Psoas muscle (tissue), 8 donors: ENCODE data around the gene SMYD3. TPM values are rescaled to one million over a fixed set of nuclear protein-coding genes. Genes with fewer than 3 reads are reported as not detected.

Experiments
- ATAC-seq, 4 donors: fragments of 200-7000 bp; cut with Tn5 transposase; one replicate each; pipeline ENCODE4 v1.9.1; 2020; ENCODE audit warnings: moderate library complexity in 3 of 4, mild to moderate bottlenecking in 2 of 4
- DNase-seq, 2 donors: peaks; one replicate each; pipeline ENCODE4 v3.0.0-alpha.2; 2020
- H3K27ac ChIP-seq: fragments of 200-600 bp; one replicate; pipeline ENCODE4 v1.8.0; 2022
- H3K27me3 ChIP-seq, 3 donors: fragments of 200-600 bp in 1 of 3; one replicate each; pipeline versions ENCODE4 v1.6.1 to v1.8.0; 2013 to 2022; ENCODE audit warnings: low read length in 2 of 3, mild to moderate bottlenecking in 2 of 3, moderate library complexity in 1 of 3; ENCODE audit not compliant: insufficient read depth in 3 of 3
- H3K36me3 ChIP-seq, 2 donors: fragments of 200-600 bp in 1 of 2; one replicate each; pipeline versions ENCODE4 v1.6.1 to v1.8.0; 2013 to 2022; ENCODE audit warnings: low read depth in 1 of 2, mild to moderate bottlenecking in 1 of 2, moderate library complexity in 1 of 2; ENCODE audit not compliant: insufficient read depth in 1 of 2
- H3K4me1 ChIP-seq: fragments of 200-600 bp; one replicate; pipeline ENCODE4 v1.8.0; 2022
- H3K4me3 ChIP-seq: fragments of 200-600 bp; one replicate; pipeline ENCODE4 v1.8.0; 2022; ENCODE audit warnings: mild to moderate bottlenecking
- H3K9me3 ChIP-seq: fragments of 200-600 bp; one replicate; pipeline ENCODE4 v1.8.0; 2022
- CTCF ChIP-seq: fragments of 200-600 bp; IDR thresholded peaks from one replicate; pipeline ENCODE4 v1.8.0; 2022; ENCODE audit warnings: antibody characterized with exemption
- WGBS, 3 donors: extraction: QIAGEN DNeasy Blood & Tissue Kit; methylation state at CpG; one replicate each; pipeline versions ENCODE4 v1.1.6 to v1.1.7; 2013; 5-methylcytosine and 5-hydroxymethylcytosine counted together
- intact Hi-C, 2 donors: fragments of 100-400 bp; cut with DNase I; formaldehyde crosslinking; loops; one replicate each; pipeline versions ENCODE4 v1.11.0 to v1.14.2; 2022
- polyA plus RNA-seq, 3 donors: library from polyadenylated mRNA; stranded (reverse); fragments of 200-250 nt; gene quantifications; one replicate each; pipeline ENCODE4 v1.2.3, GENCODE V29; 2013
- total RNA-seq, 4 donors: library from RNA; stranded (reverse); fragmentation: NEBNext Ultra II Directional in 2 of 4; extraction: Animal tissue kit (Norgen Biotek cat#: 25700) in 2 of 4; gene quantifications; one replicate each; pipeline versions ENCODE4 v1.2.1 to v1.2.4, GENCODE V29; 2021 to 2023
- donor health status: healthy with polysubstance abuse.
- donor health status: DM: no; HTN: no; CAD: no; lungs with moderate emphysema.
- donor health status: Bipolar disorder and iron deficiency.
- donor health status: healthy.
- donor health status: DM: yes; HTN: yes; CAD: no.
- donor health status: DM: no; HTN: no; CAD: no.
- donor health status: DM: no; HTN: no; CAD: no.
- donor health status: DM: yes; HTN: yes; CAD: no.

The SMYD3 gene
- total and polyA plus RNA-seq, 7 donors: 2.9 to 6.4 (median 4.9) TPM

DNA sequence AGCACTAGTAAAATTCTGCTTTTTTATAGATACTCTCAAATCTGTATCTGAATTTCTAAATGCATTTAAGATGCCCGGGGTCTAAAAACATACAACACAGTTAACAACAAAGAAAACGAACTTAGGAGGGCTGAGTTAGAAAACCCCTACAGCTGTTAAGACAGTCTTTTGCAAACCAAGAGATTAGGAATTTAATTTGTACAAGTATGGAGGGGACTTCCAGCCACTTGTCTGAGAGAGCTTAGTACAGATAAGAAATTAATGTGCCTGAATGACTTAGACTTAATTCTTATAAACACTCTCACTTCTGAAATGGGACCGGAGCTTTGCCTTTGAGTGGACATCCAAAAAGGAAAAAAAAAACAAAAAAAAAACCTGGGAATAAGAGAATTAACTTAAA, 61.6 kb downstream of the SMYD3 start:
- no peak for TF ChIP-seq CTCF
- ATAC-seq (no peak), DNase-seq (no peak)
- peaks cover 1% of the 10 kb centered on the region for H3K4me1 ChIP-seq
- WGBS, 3 donors: 80 to 89% (median 87%) methylated on average over 3 of the region's 3 CpGs
- H3K4me3 ChIP-seq: no peak overlapping the region
- no peaks in the 10 kb centered on the region for H3K36me3 ChIP-seq
- no peaks in the 10 kb centered on the region for H3K27me3 ChIP-seq
- no peak overlapping the region for H3K27ac ChIP-seq
- intact Hi-C loops: no loop called here
- H3K9me3 ChIP-seq: no peaks in the 10 kb centered on the region

DNA sequence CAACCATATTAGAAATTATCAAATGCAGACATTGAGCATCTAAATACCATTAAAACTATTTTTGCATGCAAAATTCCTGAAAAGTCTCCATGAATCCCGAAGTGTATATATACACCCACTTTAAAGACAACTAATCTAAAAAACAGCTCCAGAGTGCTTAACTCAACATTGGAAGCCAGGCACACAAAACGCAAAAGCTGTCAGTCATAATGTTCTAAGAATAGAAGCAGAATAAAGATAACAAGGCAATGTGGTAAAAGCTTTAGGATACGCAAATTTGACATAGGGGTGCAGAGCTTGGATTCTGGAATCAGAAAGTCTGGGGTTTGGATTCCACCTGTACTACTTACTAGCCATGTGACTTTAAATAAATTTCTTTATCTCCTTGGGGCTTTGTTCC, 62.5 kb downstream of the SMYD3 start:
- H3K4me1 ChIP-seq: no peaks in the 10 kb centered on the region
- H3K9me3 ChIP-seq: no peaks in the 10 kb centered on the region
- no peak for TF ChIP-seq CTCF
- DNase-seq: no peak
- H3K4me3 ChIP-seq: no peak overlapping the region
- no peaks in the 10 kb centered on the region for H3K36me3 ChIP-seq
- no peaks in the 10 kb centered on the region for H3K27me3 ChIP-seq
- 62 to 66% (median 64%) methylated on average over 3 of the region's 3 CpGs for WGBS, 3 donors
- no peak overlapping the region for H3K27ac ChIP-seq
- no peak for ATAC-seq
- intact Hi-C loops: no loop called here

GRCh38 chr1:246437961-246438360, 69.1 kb downstream of the SMYD3 start:
- no peak overlapping the region for H3K4me3 ChIP-seq
- no peaks in the 10 kb centered on the region for H3K27me3 ChIP-seq
- no peaks in the 10 kb centered on the region for H3K36me3 ChIP-seq
- TF ChIP-seq CTCF: no peak
- H3K27ac ChIP-seq: no peak overlapping the region
- WGBS, 3 donors: 67 to 69% (median 69%) methylated on average over 3 of the region's 3 CpGs
- DNase-seq: no peak
- no peak for ATAC-seq
- H3K4me1 ChIP-seq: no peaks in the 10 kb centered on the region
- intact Hi-C loops: no loop called here
- H3K9me3 ChIP-seq: no peaks in the 10 kb centered on the region

- 61 to 71% (median 64%) methylated on average over 6 of the region's 6 CpGs for WGBS, 3 donors
- ATAC-seq (no peak), DNase-seq (no peak)
- TF ChIP-seq CTCF: no peak
- Histone ChIP-seq H3K4me3 (no peak overlapping the region), H3K27me3 (no peaks in the 10 kb centered on the region), H3K27ac (no peak overlapping the region), H3K9me3 (no peaks in the 10 kb centered on the region), H3K4me1 (no peaks in the 10 kb centered on the region), H3K36me3 (no peaks in the 10 kb centered on the region)
- intact Hi-C loops: no loop called here
These were observed 71.5 kb downstream of the SMYD3 start for GRCh38 chr1:246435421-246436041.

- intact Hi-C loops: no loop called here
- no peak overlapping the region for H3K27ac ChIP-seq
- DNase-seq (no peak), ATAC-seq (no peak)
- WGBS, 3 donors: 92 to 96% (median 93%) methylated on average over 5 of the region's 5 CpGs
- no peaks in the 10 kb centered on the region for H3K36me3 ChIP-seq
- H3K4me1 ChIP-seq: no peaks in the 10 kb centered on the region
- H3K4me3 ChIP-seq: no peak overlapping the region
- no peaks in the 10 kb centered on the region for H3K27me3 ChIP-seq
- TF ChIP-seq CTCF: no peak
- no peaks in the 10 kb centered on the region for H3K9me3 ChIP-seq
These were observed 72.7 kb downstream of the SMYD3 start for GRCh38 chr1:246434335-246434734.
